Heart right ventricle (tissue), 16 donors: ENCODE results near the gene ATXN7L1. TPM values are rescaled to one million over a fixed set of nuclear protein-coding genes. Genes with fewer than 3 reads are reported as not detected.

Experiments used
- ATAC-seq, 8 donors: fragments of 200-7000 bp; cut with Tn5 transposase; one replicate each; pipeline ENCODE4 v1.9.1; 2020; ENCODE audit warnings: mild to moderate bottlenecking in 8 of 8, moderate library complexity in 8 of 8, moderate number of reproducible peaks in 1 of 8
- DNase-seq, 2 donors: peaks; one replicate each; pipeline ENCODE4 v3.0.0-alpha.2; 2020
- H3K27ac ChIP-seq, 10 donors: fragments of 200-600 bp; sonication (generic) in 2 of 10; one replicate each; pipeline versions ENCODE4 v1.5.0 to v1.8.0; 2020 to 2022; ENCODE audit warnings: mild to moderate bottlenecking in 3 of 10
- H3K27me3 ChIP-seq, 7 donors: fragments of 200-600 bp; one replicate each; pipeline ENCODE4 v1.8.0; 2021 to 2022; ENCODE audit warnings: mild to moderate bottlenecking in 2 of 7
- H3K36me3 ChIP-seq, 9 donors: fragments of 200-600 bp; sonication (generic) in 1 of 9; one replicate each; pipeline versions ENCODE4 v1.5.0 to v1.8.0; 2020 to 2022; ENCODE audit warnings: mild to moderate bottlenecking in 2 of 9
- H3K4me1 ChIP-seq, 9 donors: fragments of 200-600 bp; sonication (generic) in 1 of 9; one replicate each; pipeline versions ENCODE4 v1.5.0 to v1.8.0; 2020 to 2022; ENCODE audit warnings: mild to moderate bottlenecking in 4 of 9
- H3K4me3 ChIP-seq, 10 donors: fragments of 200-600 bp; sonication (generic) in 2 of 10; one replicate each; pipeline versions ENCODE4 v1.5.0 to v1.8.0; 2020 to 2022; ENCODE audit warnings: mild to moderate bottlenecking in 7 of 10, moderate library complexity in 2 of 10
- H3K9me3 ChIP-seq, 11 donors: fragments of 200-600 bp in 10 of 11; sonication (generic) in 2 of 11; one replicate each; pipeline versions ENCODE4 v1.5.0 to v1.8.0; 2013 to 2022; ENCODE audit warnings: mild to moderate bottlenecking in 2 of 11, control low read depth in 1 of 11, moderate library complexity in 1 of 11
- WGBS, 2 donors: extraction: QIAGEN DNeasy Blood & Tissue Kit; methylation state at CpG; one replicate each; pipeline ENCODE4 v1.1.7; 2013; ENCODE audit warnings: inconsistent platforms in 1 of 2; 5-methylcytosine and 5-hydroxymethylcytosine counted together
- intact Hi-C, 10 donors: fragments of 100-400 bp; cut with DNase I; formaldehyde crosslinking; loops; one replicate each; pipeline versions ENCODE4 v1.11.1 to v1.14.2; 2022
- polyA plus RNA-seq, 2 donors: library from polyadenylated mRNA; stranded (reverse); fragments of 200-250 nt; gene quantifications; one replicate each; pipeline ENCODE4 v1.2.3, GENCODE V29; 2013
- total RNA-seq, 10 donors: library from RNA; stranded (reverse); fragmentation: NEBNext Ultra II Directional in 3 of 10; extraction: Animal tissue kit (Norgen Biotek cat#: 25700) in 3 of 10; gene quantifications; one replicate each; pipeline versions ENCODE4 v1.2.1 to v1.2.4, GENCODE V29; 2021 to 2023
- TF ChIP-seq, protein P1 (sequence below), 9 donors: fragments of 200-600 bp; sonication (generic) in 2 of 9; IDR thresholded peaks; one replicate each; pipeline versions ENCODE4 v1.5.0 to v1.8.0; 2021 to 2022; ENCODE audit warnings: antibody characterized with exemption in 9 of 9, mild to moderate bottlenecking in 5 of 9, moderate library complexity in 1 of 9
- donor health status: Arrhythmogenic right ventricular cardiomyopathy.
- donor health status: ischemic (EF 13 %, LVEDD 7.1; RV severe dilation, severe dysfunction).
- donor health status: healthy with polysubstance abuse.
- donor health status: DM: no; HTN: yes; CAD: no.
- donor health status: DM: no; HTN: no; CAD: no.
- donor health status: ischemic (EF 25% LVEDD 6.9; RV normal size, moderate dysfunction).
- donor health status: ischemic (EF 25% LVEDD 5.7; RV mildly dilated, moderate dysfunction).
- donor health status: healthy.
- donor health status: DM: yes; HTN: yes; CAD: no.
- donor health status: Ischemic cardiomyopathy.
- donor health status: ischemic (EF 35%, LVEDD 5.7; RV mildly dilated, moderate dysfunction).
- donor health status: nonischemic (EF 11% LVEDD 7.7; RV severe dilation, severe dysfunction).
- donor health status: DM: yes; HTN: yes; CAD: no.
- donor health status: PGD.
- donor health status: ischemic (EF 29% LVEDD 5.4; RV normal size, mild dysfunction).
- donor health status: nonischemic (EF 23%, LVEDD 6.1; RV moderate dilation, normal function).

ATXN7L1 gene
- total and polyA plus RNA-seq, 12 donors: 1.7 to 7.2 (median 5.4) TPM

DNA sequence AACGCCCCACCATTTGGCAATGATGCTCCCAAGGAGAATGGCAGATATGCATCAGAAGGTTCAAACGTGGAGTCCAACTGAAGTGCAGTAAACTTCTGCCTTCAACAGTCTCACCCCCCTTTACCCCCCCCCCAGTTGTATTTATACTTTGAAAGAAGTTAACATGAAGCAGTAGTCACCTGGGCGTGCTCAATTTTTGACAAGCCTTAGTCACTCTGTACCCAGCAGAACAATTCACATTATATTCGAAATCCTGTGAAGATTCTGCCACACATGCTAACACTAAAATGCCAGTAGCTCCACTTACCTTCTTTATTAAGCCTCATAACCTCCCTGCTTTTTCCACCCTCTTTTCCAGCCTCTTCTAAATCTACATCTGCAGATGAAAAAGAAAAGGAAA, 894 bp downstream of the ATXN7L1 start:
- DNase-seq (no peak), ATAC-seq (no peak)
- H3K9me3 ChIP-seq: no peaks in the 10 kb centered on the region
- peaks cover 0 to 34% (median 11%) of the 10 kb centered on the region in 9 donors for H3K4me1 ChIP-seq
- WGBS, 2 donors: 61 to 62% methylated on average over 4 of the region's 4 CpGs
- peak overlapping the region in 3 of 10 donors; percentile 77 to 91 (median 83) for H3K27ac ChIP-seq
- peaks cover 0 to 18% (median 0%) of the 10 kb centered on the region in 7 donors for H3K27me3 ChIP-seq
- intact Hi-C loops: loop anchor here in 7 of 10 donors (10.0 kb wide), 5 partner anchors 111 to 221 kb away; no protein-coding TSS in a partner anchor
- peak overlapping the region; percentile 57 to 89 (median 72) for H3K4me3 ChIP-seq
- H3K36me3 ChIP-seq: peaks cover 0 to 14% (median 0%) of the 10 kb centered on the region in 9 donors
- TF ChIP-seq, protein P1, sequence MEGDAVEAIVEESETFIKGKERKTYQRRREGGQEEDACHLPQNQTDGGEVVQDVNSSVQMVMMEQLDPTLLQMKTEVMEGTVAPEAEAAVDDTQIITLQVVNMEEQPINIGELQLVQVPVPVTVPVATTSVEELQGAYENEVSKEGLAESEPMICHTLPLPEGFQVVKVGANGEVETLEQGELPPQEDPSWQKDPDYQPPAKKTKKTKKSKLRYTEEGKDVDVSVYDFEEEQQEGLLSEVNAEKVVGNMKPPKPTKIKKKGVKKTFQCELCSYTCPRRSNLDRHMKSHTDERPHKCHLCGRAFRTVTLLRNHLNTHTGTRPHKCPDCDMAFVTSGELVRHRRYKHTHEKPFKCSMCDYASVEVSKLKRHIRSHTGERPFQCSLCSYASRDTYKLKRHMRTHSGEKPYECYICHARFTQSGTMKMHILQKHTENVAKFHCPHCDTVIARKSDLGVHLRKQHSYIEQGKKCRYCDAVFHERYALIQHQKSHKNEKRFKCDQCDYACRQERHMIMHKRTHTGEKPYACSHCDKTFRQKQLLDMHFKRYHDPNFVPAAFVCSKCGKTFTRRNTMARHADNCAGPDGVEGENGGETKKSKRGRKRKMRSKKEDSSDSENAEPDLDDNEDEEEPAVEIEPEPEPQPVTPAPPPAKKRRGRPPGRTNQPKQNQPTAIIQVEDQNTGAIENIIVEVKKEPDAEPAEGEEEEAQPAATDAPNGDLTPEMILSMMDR (IDR thresholded peaks at IDR 0.05): no peak

DNA sequence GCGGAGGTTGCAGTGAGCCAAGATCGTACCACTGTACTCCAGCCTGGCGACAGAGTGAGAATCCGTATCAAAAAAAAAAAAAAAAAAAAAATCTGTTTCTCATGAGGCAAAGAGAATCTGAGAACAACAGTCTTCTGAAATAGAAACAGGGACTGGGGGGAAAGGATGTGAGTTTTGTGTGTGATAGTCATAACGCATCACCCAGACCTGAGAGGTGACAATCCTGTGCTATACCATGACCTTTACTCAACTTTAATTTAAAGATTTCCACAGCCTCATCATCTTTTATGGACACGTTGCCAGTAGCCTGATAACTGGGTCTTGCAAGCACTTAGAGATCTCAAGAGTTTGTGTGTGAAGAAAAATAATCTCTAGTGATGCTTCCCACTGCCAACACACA, 2.3 kb downstream of the ATXN7L1 start:
- DNase-seq (no peak), ATAC-seq (no peak)
- peaks cover 0 to 14% (median 0%) of the 10 kb centered on the region in 9 donors for H3K36me3 ChIP-seq
- no peaks in the 10 kb centered on the region for H3K9me3 ChIP-seq
- 94 to 96% methylated on average over 6 of the region's 6 CpGs for WGBS, 2 donors
- TF ChIP-seq, protein P1 (IDR thresholded peaks at IDR 0.05): no peak
- H3K27me3 ChIP-seq: peaks cover 0 to 18% (median 0%) of the 10 kb centered on the region in 7 donors
- H3K4me1 ChIP-seq: peaks cover 0 to 34% (median 11%) of the 10 kb centered on the region in 9 donors
- intact Hi-C loops: loop anchor here in 7 of 10 donors (10.0 kb wide), 5 partner anchors 109 to 219 kb away; no protein-coding TSS in a partner anchor
- no peak overlapping the region for H3K4me3 ChIP-seq
- H3K27ac ChIP-seq: no peak overlapping the region

DNA sequence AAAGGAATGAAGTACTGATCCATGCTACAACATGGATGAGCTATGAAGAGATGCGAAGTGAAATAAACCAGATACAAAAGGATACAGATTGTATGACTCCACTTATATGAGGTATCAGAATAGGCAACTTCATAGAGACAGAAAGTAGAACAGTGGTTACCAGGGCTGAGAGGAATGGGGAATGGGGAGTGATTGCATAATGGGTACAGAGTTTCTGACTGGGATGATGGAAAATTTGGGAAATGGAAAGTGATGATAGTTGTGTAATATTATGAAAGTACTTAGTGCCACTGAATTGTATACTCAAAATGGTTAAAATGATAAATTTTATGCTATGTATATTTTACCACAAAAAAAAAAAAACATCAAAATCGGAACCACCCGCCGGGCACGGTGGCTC, 3.9 kb downstream of the ATXN7L1 start:
- no peaks in the 10 kb centered on the region for H3K9me3 ChIP-seq
- peaks cover 0 to 7% (median 0%) of the 10 kb centered on the region in 7 donors for H3K27me3 ChIP-seq
- peaks cover 0 to 18% (median 0%) of the 10 kb centered on the region in 9 donors for H3K36me3 ChIP-seq
- DNase-seq (no peak), ATAC-seq (no peak)
- WGBS, 2 donors: 93 to 98% methylated on average over 5 of the region's 5 CpGs
- intact Hi-C loops: loop anchor here in 7 of 10 donors (10.0 kb wide), 5 partner anchors 108 to 218 kb away; no protein-coding TSS in a partner anchor
- TF ChIP-seq, protein P1 (IDR thresholded peaks at IDR 0.05): no peak
- peaks cover 0 to 18% (median 9%) of the 10 kb centered on the region in 9 donors for H3K4me1 ChIP-seq
- H3K27ac ChIP-seq: no peak overlapping the region
- no peak overlapping the region for H3K4me3 ChIP-seq

DNA sequence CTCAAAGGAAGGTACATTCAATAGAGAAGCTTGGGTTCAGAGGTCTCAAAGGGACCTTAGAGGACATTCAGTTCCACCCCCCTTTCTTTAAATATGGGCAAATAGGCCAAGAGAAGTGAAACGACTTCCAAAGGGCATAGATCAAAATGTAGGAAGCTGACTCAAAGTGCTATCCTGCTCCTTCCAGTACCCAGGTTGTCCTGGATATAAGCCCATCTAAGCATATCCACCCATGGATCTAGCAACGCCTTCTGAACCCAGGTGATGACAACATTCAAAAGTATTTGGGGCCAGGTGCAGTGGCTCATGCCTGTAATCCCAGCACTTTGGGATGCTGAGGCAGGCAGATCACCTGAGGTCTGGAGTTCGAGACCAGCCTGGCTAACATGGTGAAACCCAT, 5.3 kb downstream of the ATXN7L1 start:
- WGBS, 2 donors: 73 to 82% methylated on average over 3 of the region's 3 CpGs
- H3K27ac ChIP-seq: no peak overlapping the region
- no peak for ATAC-seq
- no peaks in the 10 kb centered on the region for H3K27me3 ChIP-seq
- intact Hi-C loops: loop anchor here in 7 of 10 donors (10.0 kb wide), 5 partner anchors 106 to 216 kb away; no protein-coding TSS in a partner anchor
- no peaks in the 10 kb centered on the region for H3K9me3 ChIP-seq
- no peak overlapping the region for H3K4me3 ChIP-seq
- TF ChIP-seq, protein P1 (IDR thresholded peaks at IDR 0.05): no peak
- peaks cover 0 to 25% (median 0%) of the 10 kb centered on the region in 9 donors for H3K36me3 ChIP-seq
- no peak for DNase-seq
- H3K4me1 ChIP-seq: peaks cover 0 to 14% (median 5%) of the 10 kb centered on the region in 9 donors
